CD1c-positive myeloid dendritic cell (primary cell): ENCODE data around the gene KANSL1.
"Not testable (repeated sequence)": the region's sequence is repeated elsewhere in the genome, so short reads cannot be mapped to it uniquely, and the experiment has no call there.

ENCODE experiments used
- DNase-seq: peaks from one replicate; pipeline ENCODE4 v3.0.0-alpha.2; 2016; ENCODE audit errors: extremely low spot score

KANSL1 gene

GRCh38 chr17:46192189-46192438, 1.1 kb downstream of the KANSL1 start:
- DNase-seq: no peak

- peak; percentile 55 for DNase-seq
Observed at GRCh38 chr17:46191322-46192188, 1.7 kb downstream of the KANSL1 start.

GRCh38 chr17:46190763-46191162, 2.5 kb downstream of the KANSL1 start:
- no peak for DNase-seq

GRCh38 chr17:46186827-46187235, 6.4 kb downstream of the KANSL1 start:
- DNase-seq: peak; percentile 33

- no peak for DNase-seq
Observed at GRCh38 chr17:46184696-46185095, 8.5 kb downstream of the KANSL1 start.

GRCh38 chr17:46183383-46183782, 9.8 kb downstream of the KANSL1 start:
- DNase-seq: not testable (repeated sequence)

GRCh38 chr17:46182961-46183360, 10.3 kb downstream of the KANSL1 start:
- no peak for DNase-seq

- no peak for DNase-seq
Observed at GRCh38 chr17:46181940-46182339, 11.3 kb downstream of the KANSL1 start.

- DNase-seq: not testable (repeated sequence)
Observed at GRCh38 chr17:46181316-46181715, 11.9 kb downstream of the KANSL1 start.

- DNase-seq: no peak
Observed at GRCh38 chr17:46180892-46181274, 12.3 kb downstream of the KANSL1 start.

- DNase-seq: not testable (repeated sequence)
Observed at GRCh38 chr17:46180185-46180891, 12.9 kb downstream of the KANSL1 start.

- DNase-seq: peak; percentile 71
Observed at GRCh38 chr17:46179375-46179999, 13.7 kb downstream of the KANSL1 start.

- DNase-seq: peak; percentile 61
Observed at GRCh38 chr17:46178550-46179214, 14.5 kb downstream of the KANSL1 start.

- no peak for DNase-seq
Observed at GRCh38 chr17:46176975-46177374, 16.3 kb downstream of the KANSL1 start.

GRCh38 chr17:46175891-46176290, 17.3 kb downstream of the KANSL1 start:
- DNase-seq: no peak

- no peak for DNase-seq
Observed at GRCh38 chr17:46173153-46173552, 20.1 kb downstream of the KANSL1 start.

- no peak for DNase-seq
Observed at GRCh38 chr17:46171939-46172338, 21.3 kb downstream of the KANSL1 start.

- DNase-seq: no peak
Observed at GRCh38 chr17:46170639-46171429, 22.4 kb downstream of the KANSL1 start.

- DNase-seq: no peak
Observed at GRCh38 chr17:46169913-46170638, 23.2 kb downstream of the KANSL1 start.

- DNase-seq: no peak
Observed at GRCh38 chr17:46167826-46168569, 25.2 kb downstream of the KANSL1 start.
